ENCODE data around the gene ZNF804B. TPM values are rescaled to one million over a fixed set of nuclear protein-coding genes. Genes with fewer than 3 reads are reported as not detected.

The ZNF804B gene
- total and polyA plus RNA-seq, 4 donors: not detected

GRCh38 chr7:88757371-88757770 lies 2.1 kb upstream of the ZNF804B start:
- Histone ChIP-seq H3K27me3 (ENCODE audit: control insufficient read depth in 4 of 4, insufficient read depth in 4 of 4, low read length in 3 of 4) (peaks cover 2 to 14% (median 9%) of the 10 kb centered on the region in 4 donors), H3K9me3 (ENCODE audit: control insufficient read depth in 4 of 4, low read length in 3 of 4) (no peaks in the 10 kb centered on the region), H3K9ac (ENCODE audit: low read depth in 1 of 2, low read length in 2 of 2) (no peak overlapping the region), H3K36me3 (ENCODE audit: control insufficient read depth in 4 of 4, insufficient read depth in 3 of 4, low read depth in 1 of 4, low read length in 3 of 4) (no peaks in the 10 kb centered on the region), H3K27ac (ENCODE audit: low read depth in 1 of 2, low read length in 2 of 2) (no peak overlapping the region), H3K4me1 (ENCODE audit: control insufficient read depth in 4 of 4, insufficient read depth in 4 of 4, low read length in 3 of 4) (peaks cover 10 to 12% (median 11%) of the 10 kb centered on the region in 4 donors), H3K4me3 (ENCODE audit: low read depth in 1 of 3, low read length in 3 of 3) (no peak overlapping the region)
- TF ChIP-seq, protein P1, sequence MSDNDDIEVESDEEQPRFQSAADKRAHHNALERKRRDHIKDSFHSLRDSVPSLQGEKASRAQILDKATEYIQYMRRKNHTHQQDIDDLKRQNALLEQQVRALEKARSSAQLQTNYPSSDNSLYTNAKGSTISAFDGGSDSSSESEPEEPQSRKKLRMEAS (IDR thresholded peaks at IDR 0.05): no peak
- no peak for TF ChIP-seq RAD21 (IDR thresholded peaks at IDR 0.05)
- TF ChIP-seq RXRA (IDR thresholded peaks at IDR 0.05): no peak
- TF ChIP-seq JUND (IDR thresholded peaks at IDR 0.05): no peak
- TF ChIP-seq SP1 (IDR thresholded peaks at IDR 0.05): no peak
- TF ChIP-seq, protein P2, sequence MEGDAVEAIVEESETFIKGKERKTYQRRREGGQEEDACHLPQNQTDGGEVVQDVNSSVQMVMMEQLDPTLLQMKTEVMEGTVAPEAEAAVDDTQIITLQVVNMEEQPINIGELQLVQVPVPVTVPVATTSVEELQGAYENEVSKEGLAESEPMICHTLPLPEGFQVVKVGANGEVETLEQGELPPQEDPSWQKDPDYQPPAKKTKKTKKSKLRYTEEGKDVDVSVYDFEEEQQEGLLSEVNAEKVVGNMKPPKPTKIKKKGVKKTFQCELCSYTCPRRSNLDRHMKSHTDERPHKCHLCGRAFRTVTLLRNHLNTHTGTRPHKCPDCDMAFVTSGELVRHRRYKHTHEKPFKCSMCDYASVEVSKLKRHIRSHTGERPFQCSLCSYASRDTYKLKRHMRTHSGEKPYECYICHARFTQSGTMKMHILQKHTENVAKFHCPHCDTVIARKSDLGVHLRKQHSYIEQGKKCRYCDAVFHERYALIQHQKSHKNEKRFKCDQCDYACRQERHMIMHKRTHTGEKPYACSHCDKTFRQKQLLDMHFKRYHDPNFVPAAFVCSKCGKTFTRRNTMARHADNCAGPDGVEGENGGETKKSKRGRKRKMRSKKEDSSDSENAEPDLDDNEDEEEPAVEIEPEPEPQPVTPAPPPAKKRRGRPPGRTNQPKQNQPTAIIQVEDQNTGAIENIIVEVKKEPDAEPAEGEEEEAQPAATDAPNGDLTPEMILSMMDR (IDR thresholded peaks at IDR 0.05; ENCODE audit: low read depth, low read length, missing input control): no peak
- TF ChIP-seq HNF4A (conservative IDR thresholded peaks at IDR 0.05): no peak
- TF ChIP-seq ZBTB33 (IDR thresholded peaks at IDR 0.05): no peak
- WGBS: 75% methylated on average over 2 of the region's 2 CpGs
- no peak for DNase-seq (ENCODE audit: low spot score)

DNA sequence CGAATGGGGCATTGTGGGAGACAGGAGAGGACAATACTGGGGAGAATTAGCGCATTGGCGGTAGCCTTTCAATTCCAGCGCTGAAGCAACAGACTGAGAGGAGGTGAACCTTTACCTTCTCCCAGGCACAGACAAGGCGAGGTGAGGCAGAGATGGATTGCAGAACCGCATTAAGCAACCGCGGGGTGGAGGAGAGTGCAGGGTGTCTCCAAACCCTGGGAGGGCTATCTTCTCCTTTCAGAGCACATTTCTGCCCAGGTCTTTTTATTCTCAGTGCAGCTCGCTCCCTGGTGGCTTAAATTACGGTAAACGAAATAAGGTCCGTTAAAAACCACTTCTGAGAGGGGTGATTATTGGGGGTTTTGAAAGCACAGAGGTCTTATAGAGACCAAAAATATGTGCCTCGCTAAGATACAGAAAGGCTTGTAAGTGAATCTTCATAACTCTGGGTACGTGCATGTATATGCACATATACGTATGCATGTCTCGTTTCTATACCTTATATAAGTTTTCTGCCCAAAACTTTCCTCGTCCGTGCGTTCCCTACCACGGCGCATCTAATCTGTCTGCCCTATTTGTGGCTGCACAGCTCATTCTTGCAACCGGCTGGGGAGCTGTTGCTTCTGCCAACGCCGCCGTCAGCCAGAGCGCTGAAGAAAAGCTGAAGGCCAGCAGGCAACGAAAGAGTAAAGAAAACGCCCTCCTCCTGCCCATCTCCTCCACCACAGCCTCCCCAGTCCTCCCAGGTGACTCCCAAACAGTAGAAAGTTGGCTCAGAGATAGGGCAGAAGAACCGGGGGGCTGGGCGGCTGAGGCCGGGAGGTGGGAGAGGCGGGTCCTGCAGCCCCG lies 895 bp upstream of the ZNF804B start:
- H3K27me3 ChIP-seq (ENCODE audit: control insufficient read depth in 4 of 4, insufficient read depth in 4 of 4, low read length in 3 of 4): peaks cover 2 to 14% (median 9%) of the 10 kb centered on the region in 4 donors
- 5% methylated on average over 33 of the region's 33 CpGs for WGBS
- TF ChIP-seq TAF1 (conservative IDR thresholded peaks at IDR 0.05) (no peak), SP1 (IDR thresholded peaks at IDR 0.05) (no peak), JUND (IDR thresholded peaks at IDR 0.05) (no peak), GABPA (IDR thresholded peaks at IDR 0.05 in 1 of 2, conservative IDR thresholded peaks at IDR 0.05 in 1 of 2) (no peak), YY1 (IDR thresholded peaks at IDR 0.05) (no peak), FOXA2 (IDR thresholded peaks at IDR 0.05) (no peak), FOXA1 (IDR thresholded peaks at IDR 0.05) (no peak), NR2F2 (IDR thresholded peaks at IDR 0.05) (no peak), HNF4A (conservative IDR thresholded peaks at IDR 0.05) (no peak), REST (IDR thresholded peaks at IDR 0.05) (no peak), RAD21 (IDR thresholded peaks at IDR 0.05) (no peak), ZBTB33 (IDR thresholded peaks at IDR 0.05) (no peak), EGR1 (IDR thresholded peaks at IDR 0.05; ENCODE audit: low read depth in 2 of 2) (no peak), HNF4G (IDR thresholded peaks at IDR 0.05) (no peak), RXRA (IDR thresholded peaks at IDR 0.05) (no peak)
- TF ChIP-seq, protein P2 (IDR thresholded peaks at IDR 0.05; ENCODE audit: low read depth, low read length, missing input control): no peak
- TF ChIP-seq, protein P1 (IDR thresholded peaks at IDR 0.05): no peak

More for the DNA sequence above, 895 bp upstream of the ZNF804B start:
- Histone ChIP-seq H3K27ac (ENCODE audit: low read depth in 1 of 2, low read length in 2 of 2) (no peak overlapping the region), H3K9ac (ENCODE audit: low read depth in 1 of 2, low read length in 2 of 2) (no peak overlapping the region), H3K4me1 (ENCODE audit: control insufficient read depth in 4 of 4, insufficient read depth in 4 of 4, low read length in 3 of 4) (peaks cover 10 to 12% (median 11%) of the 10 kb centered on the region in 4 donors), H3K9me3 (ENCODE audit: control insufficient read depth in 4 of 4, low read length in 3 of 4) (no peaks in the 10 kb centered on the region), H3K4me3 (ENCODE audit: low read depth in 1 of 3, low read length in 3 of 3) (peak overlapping the region in 2 of 3 donors; percentile 13 to 37), H3K36me3 (ENCODE audit: control insufficient read depth in 4 of 4, insufficient read depth in 3 of 4, low read depth in 1 of 4, low read length in 3 of 4) (no peaks in the 10 kb centered on the region)
- DNase-seq (ENCODE audit: low spot score): no peak

Data from liver (tissue), 9 donors.